Suprapubic skin (tissue), 4 donors: ENCODE measurements around the gene TBC1D9. TPM values are rescaled to one million over a fixed set of nuclear protein-coding genes. Genes with fewer than 3 reads are reported as not detected.

ENCODE experiments used
- DNase-seq, 2 donors: peaks; one replicate each; pipeline ENCODE4 v3.0.0-alpha.2; 2019; ENCODE audit warnings: low spot score in 2 of 2
- H3K27ac ChIP-seq: fragments of 200-600 bp; sonication (generic); one replicate; pipeline ENCODE4 v1.5.1; 2019
- H3K27me3 ChIP-seq: fragments of 200-600 bp; sonication (generic); one replicate; pipeline ENCODE4 v1.5.1; 2019
- H3K36me3 ChIP-seq: fragments of 200-600 bp; sonication (generic); one replicate; pipeline ENCODE4 v1.5.1; 2019
- H3K4me1 ChIP-seq: fragments of 200-600 bp; sonication (generic); one replicate; pipeline ENCODE4 v1.5.1; 2019
- H3K4me3 ChIP-seq: fragments of 200-600 bp; sonication (generic); one replicate; pipeline ENCODE4 v1.5.1; 2019; ENCODE audit warnings: mild to moderate bottlenecking
- H3K9me3 ChIP-seq: fragments of 200-600 bp; sonication (generic); one replicate; pipeline ENCODE4 v1.5.1; 2019
- EP300 ChIP-seq: sonication (generic); formaldehyde crosslinking; IDR thresholded peaks from one replicate; pipeline ENCODE4 v1.6.1; 2017; ENCODE audit warnings: antibody characterized with exemption
- POLR2A ChIP-seq, 2 donors: fragments of 450-650 bp; IDR thresholded peaks; one replicate each; pipeline ENCODE4 v1.6.1; 2017; ENCODE audit warnings: antibody characterized with exemption in 2 of 2, mild to moderate bottlenecking in 2 of 2, moderate library complexity in 2 of 2
- POLR2AphosphoS5 ChIP-seq, 3 donors: sonication (generic); formaldehyde crosslinking; IDR thresholded peaks; one replicate each; pipeline ENCODE4 v1.6.1; 2017; ENCODE audit warnings: antibody characterized with exemption in 3 of 3
- WGBS: methylation state at CpG from one replicate; pipeline ENCODE4 v1.1.5; 2018; 5-methylcytosine and 5-hydroxymethylcytosine counted together
- total RNA-seq, 4 donors: library from RNA; depleted of rRNA; stranded (reverse); fragments of >200 nt; gene quantifications; one replicate each; pipeline ENCODE4 v1.1.0, GENCODE V29; 2016
- TF ChIP-seq, protein P1 (sequence below), 2 donors: fragments of 200-600 bp in 1 of 2; fragments of 450-650 bp in 1 of 2; sonication (generic) in 1 of 2; IDR thresholded peaks; one replicate each; pipeline ENCODE4 v1.5.1; 2016 to 2019; ENCODE audit warnings: antibody characterized with exemption in 2 of 2, mild to moderate bottlenecking in 1 of 2, moderate library complexity in 1 of 2

TBC1D9 gene
- total RNA-seq, 4 donors from 2014 or later = 5.7 to 9.8 (median 8.9) TPM

DNA sequence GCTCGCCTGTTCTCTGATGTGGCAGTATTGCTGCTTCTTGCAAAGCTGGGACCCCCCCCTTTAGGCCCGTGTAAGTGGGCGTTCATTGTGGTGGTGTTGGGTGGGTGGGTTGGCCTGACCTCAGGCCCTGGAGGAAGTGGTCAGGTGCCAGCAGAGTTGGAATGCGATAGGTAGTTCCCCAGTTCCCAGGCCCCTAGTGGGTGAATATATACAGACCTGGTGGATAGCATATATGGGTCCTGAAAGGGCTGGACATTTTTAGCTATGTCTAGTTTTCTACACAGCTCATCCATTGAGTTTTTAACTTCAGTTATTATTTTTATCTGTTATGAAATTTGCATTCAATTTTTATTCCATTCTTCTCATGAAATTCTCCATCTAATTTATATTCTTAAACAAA, 151.6 kb downstream of the TBC1D9 start:
- H3K4me1 ChIP-seq = no peaks in the 10 kb centered on the region

GRCh38 chr4:140603286-140603685, 152.9 kb downstream of the TBC1D9 start:
- TF ChIP-seq EP300 (no peak), POLR2AphosphoS5 (IDR thresholded peaks at IDR 0.05) (no peak)
- TF ChIP-seq, protein P1, sequence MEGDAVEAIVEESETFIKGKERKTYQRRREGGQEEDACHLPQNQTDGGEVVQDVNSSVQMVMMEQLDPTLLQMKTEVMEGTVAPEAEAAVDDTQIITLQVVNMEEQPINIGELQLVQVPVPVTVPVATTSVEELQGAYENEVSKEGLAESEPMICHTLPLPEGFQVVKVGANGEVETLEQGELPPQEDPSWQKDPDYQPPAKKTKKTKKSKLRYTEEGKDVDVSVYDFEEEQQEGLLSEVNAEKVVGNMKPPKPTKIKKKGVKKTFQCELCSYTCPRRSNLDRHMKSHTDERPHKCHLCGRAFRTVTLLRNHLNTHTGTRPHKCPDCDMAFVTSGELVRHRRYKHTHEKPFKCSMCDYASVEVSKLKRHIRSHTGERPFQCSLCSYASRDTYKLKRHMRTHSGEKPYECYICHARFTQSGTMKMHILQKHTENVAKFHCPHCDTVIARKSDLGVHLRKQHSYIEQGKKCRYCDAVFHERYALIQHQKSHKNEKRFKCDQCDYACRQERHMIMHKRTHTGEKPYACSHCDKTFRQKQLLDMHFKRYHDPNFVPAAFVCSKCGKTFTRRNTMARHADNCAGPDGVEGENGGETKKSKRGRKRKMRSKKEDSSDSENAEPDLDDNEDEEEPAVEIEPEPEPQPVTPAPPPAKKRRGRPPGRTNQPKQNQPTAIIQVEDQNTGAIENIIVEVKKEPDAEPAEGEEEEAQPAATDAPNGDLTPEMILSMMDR (IDR thresholded peaks at IDR 0.05) = no peak
- no peak overlapping the region for H3K27ac ChIP-seq
- no peaks in the 10 kb centered on the region for H3K4me1 ChIP-seq
- no peak overlapping the region for H3K4me3 ChIP-seq
- DNase-seq = no peak
- no peaks in the 10 kb centered on the region for H3K27me3 ChIP-seq
- no peaks in the 10 kb centered on the region for H3K36me3 ChIP-seq
- no peaks in the 10 kb centered on the region for H3K9me3 ChIP-seq
- 67% methylated on average over 2 of the region's 2 CpGs for WGBS

More for the DNA sequence above, 151.6 kb downstream of the TBC1D9 start:
- TF ChIP-seq, protein P1 (IDR thresholded peaks at IDR 0.05) = no peak
- TF ChIP-seq POLR2AphosphoS5 (IDR thresholded peaks at IDR 0.05) (no peak), EP300 (no peak), POLR2A (IDR thresholded peaks at IDR 0.05) (no peak)
- DNase-seq = no peak
- no peaks in the 10 kb centered on the region for H3K9me3 ChIP-seq
- H3K27ac ChIP-seq = no peak overlapping the region
- H3K27me3 ChIP-seq = no peaks in the 10 kb centered on the region
- WGBS = 82% methylated on average over 4 of the region's 4 CpGs
- no peaks in the 10 kb centered on the region for H3K36me3 ChIP-seq
- H3K4me3 ChIP-seq = no peak overlapping the region

DNA sequence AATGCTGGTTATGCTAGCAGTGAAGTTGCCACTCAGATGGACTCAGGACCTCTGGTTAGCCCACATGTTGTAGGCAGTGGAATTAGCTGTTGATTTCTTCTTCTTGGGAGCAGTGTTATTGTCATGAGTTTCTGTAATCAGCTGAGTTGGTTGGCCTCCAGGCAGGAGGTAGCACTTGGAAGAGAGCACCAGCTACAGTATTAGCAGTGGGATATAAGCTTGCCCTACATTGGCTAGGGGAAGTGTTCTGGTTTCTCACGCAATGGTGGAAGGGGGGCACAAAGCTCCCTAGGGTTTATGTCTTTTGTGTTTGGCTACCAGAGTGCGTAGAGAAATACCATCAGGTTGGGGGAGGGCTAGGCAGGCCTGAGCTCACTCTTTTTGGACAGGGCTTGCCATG, 153.5 kb downstream of the TBC1D9 start:
- DNase-seq = no peak
- H3K4me3 ChIP-seq = no peak overlapping the region
- TF ChIP-seq POLR2AphosphoS5 (IDR thresholded peaks at IDR 0.05) = no peak
- TF ChIP-seq, protein P1 (IDR thresholded peaks at IDR 0.05) = no peak
- TF ChIP-seq POLR2A (IDR thresholded peaks at IDR 0.05) = no peak
- no peak for TF ChIP-seq EP300
- 95% methylated on average over 2 of the region's 2 CpGs for WGBS
- H3K9me3 ChIP-seq = no peaks in the 10 kb centered on the region
- H3K4me1 ChIP-seq = no peaks in the 10 kb centered on the region
- H3K27ac ChIP-seq = no peak overlapping the region
- H3K36me3 ChIP-seq = no peaks in the 10 kb centered on the region
- H3K27me3 ChIP-seq = no peaks in the 10 kb centered on the region

DNA sequence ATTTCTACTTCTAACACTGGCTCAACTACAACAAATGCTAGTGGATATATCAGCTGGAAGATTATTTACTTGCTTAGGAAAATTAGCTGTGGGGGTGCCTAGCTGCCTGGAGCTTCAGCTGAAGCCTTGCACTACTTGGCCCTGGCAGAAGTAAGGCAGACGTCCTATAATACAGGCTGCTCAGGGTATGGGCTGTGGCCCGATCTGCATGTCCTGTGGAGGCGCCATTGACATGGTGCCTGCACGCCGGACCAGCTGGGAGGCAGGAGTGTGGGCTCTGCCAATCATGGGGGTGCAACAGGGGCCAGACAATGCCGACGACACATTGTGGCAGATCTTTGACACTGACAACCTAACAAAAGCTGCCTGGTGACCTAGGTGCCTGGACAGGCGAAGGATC, 155.8 kb downstream of the TBC1D9 start:
- Histone ChIP-seq H3K4me3 (no peak overlapping the region), H3K9me3 (no peaks in the 10 kb centered on the region), H3K27me3 (no peaks in the 10 kb centered on the region), H3K36me3 (no peaks in the 10 kb centered on the region), H3K27ac (no peak overlapping the region), H3K4me1 (no peaks in the 10 kb centered on the region)
- TF ChIP-seq POLR2A (IDR thresholded peaks at IDR 0.05) (no peak), EP300 (no peak), POLR2AphosphoS5 (IDR thresholded peaks at IDR 0.05) (no peak)
- TF ChIP-seq, protein P1 (IDR thresholded peaks at IDR 0.05) = no peak
- 86% methylated on average over 8 of the region's 8 CpGs for WGBS
- no peak for DNase-seq

GRCh38 chr4:140595065-140595464, 161.1 kb downstream of the TBC1D9 start:
- H3K27me3 ChIP-seq = no peaks in the 10 kb centered on the region
- 67% methylated on average over 1 of the region's 1 CpG for WGBS
- H3K36me3 ChIP-seq = no peaks in the 10 kb centered on the region
- H3K4me1 ChIP-seq = no peaks in the 10 kb centered on the region
- H3K9me3 ChIP-seq = no peaks in the 10 kb centered on the region
- TF ChIP-seq POLR2AphosphoS5 (IDR thresholded peaks at IDR 0.05) = no peak
- TF ChIP-seq, protein P1 (IDR thresholded peaks at IDR 0.05) = peak in 1 of 2 donors; percentile 36
- no peak overlapping the region for H3K4me3 ChIP-seq
- H3K27ac ChIP-seq = no peak overlapping the region
- no peak for DNase-seq
